H9 (cell line): ENCODE data around the gene MARCHF6. TPM values are rescaled to one million over a fixed set of nuclear protein-coding genes. Genes with fewer than 3 reads are reported as not detected.

Source experiments
- DNase-seq: peaks from one replicate; pipeline ENCODE4 v3.0.0-alpha.2; 2017
- H2AFZ ChIP-seq: one replicate; pipeline ENCODE4 v1.6.1; 2013; ENCODE audit warnings: mild to moderate bottlenecking, low read length, control low read depth, moderate library complexity
- H2AK5ac ChIP-seq: 2 replicates; pipeline ENCODE4 v1.6.1; 2013; ENCODE audit warnings: low read length, control low read depth, mixed read lengths; ENCODE audit not compliant: insufficient read length
- H2BK120ac ChIP-seq: one replicate; pipeline ENCODE4 v1.6.1; 2013; ENCODE audit warnings: low read depth, mild to moderate bottlenecking, low read length, control low read depth, inconsistent platforms; ENCODE audit not compliant: poor library complexity, severe bottlenecking
- H2BK12ac ChIP-seq: 2 replicates; pipeline ENCODE4 v1.6.1; 2013; ENCODE audit warnings: low read length, control low read depth, mixed read lengths, low read depth; ENCODE audit not compliant: insufficient read length
- H2BK15ac ChIP-seq: 2 replicates; pipeline ENCODE4 v1.6.1; 2013; ENCODE audit warnings: low read depth, low read length, control low read depth
- H2BK20ac ChIP-seq: one replicate; pipeline ENCODE4 v1.6.1; 2013; ENCODE audit warnings: low read depth, mild to moderate bottlenecking, low read length, control low read depth, inconsistent platforms; ENCODE audit not compliant: poor library complexity, severe bottlenecking
- H2BK5ac ChIP-seq: 2 replicates; pipeline ENCODE4 v1.6.1; 2013; ENCODE audit warnings: low read length, control low read depth, mixed read lengths; ENCODE audit not compliant: insufficient read length
- H3K14ac ChIP-seq: 2 replicates; pipeline ENCODE4 v1.6.1; 2013; ENCODE audit warnings: low read length, control low read depth; ENCODE audit not compliant: insufficient read depth
- H3K18ac ChIP-seq: 2 replicates; pipeline ENCODE4 v1.6.1; 2013; ENCODE audit warnings: low read depth, mild to moderate bottlenecking, mixed read lengths, low read length, control low read depth; ENCODE audit not compliant: insufficient read length
- H3K23ac ChIP-seq: 2 replicates; pipeline ENCODE4 v1.6.1; 2013; ENCODE audit warnings: low read length, control low read depth, mixed read lengths, low read depth; ENCODE audit not compliant: insufficient read length
- H3K23me2 ChIP-seq: 2 replicates; pipeline ENCODE4 v1.6.1; 2013; ENCODE audit warnings: low read depth, mild to moderate bottlenecking, mixed read lengths, low read length, control low read depth; ENCODE audit not compliant: insufficient read length, poor library complexity, severe bottlenecking
- H3K27ac ChIP-seq: 2 replicates; pipeline ENCODE4 v1.5.1; 2013; ENCODE audit warnings: low read length, control low read depth, mixed read lengths, low read depth; ENCODE audit not compliant: insufficient read length
- H3K27me3 ChIP-seq: 2 replicates; pipeline ENCODE4 v1.6.1; 2013; ENCODE audit warnings: low read length, control low read depth, inconsistent platforms; ENCODE audit not compliant: insufficient read depth
- H3K4ac ChIP-seq: 2 replicates; pipeline ENCODE4 v1.6.1; 2013; ENCODE audit warnings: low read depth, mild to moderate bottlenecking, control low read depth, inconsistent platforms, low read length, moderate library complexity
- H3K4me1 ChIP-seq: 2 replicates; pipeline ENCODE4 v1.6.1; 2013; ENCODE audit warnings: low read length, control low read depth, inconsistent platforms; ENCODE audit not compliant: insufficient read depth
- H3K4me2 ChIP-seq: 2 replicates; pipeline ENCODE4 v1.6.1; 2013; ENCODE audit warnings: low read length, control low read depth, mixed read lengths; ENCODE audit not compliant: insufficient read length, insufficient read depth
- H3K56ac ChIP-seq: 2 replicates; pipeline ENCODE4 v1.6.1; 2013; ENCODE audit warnings: low read depth, mild to moderate bottlenecking, mixed read lengths, low read length, control low read depth; ENCODE audit not compliant: insufficient read length
- H3K79me1 ChIP-seq: 2 replicates; pipeline ENCODE4 v1.6.1; 2013; ENCODE audit warnings: low read depth, mild to moderate bottlenecking, moderate library complexity, low read length, control low read depth, inconsistent platforms; ENCODE audit not compliant: insufficient read depth, poor library complexity, severe bottlenecking
- H3K79me2 ChIP-seq: 2 replicates; pipeline ENCODE4 v1.6.1; 2013; ENCODE audit warnings: low read length, control low read depth, inconsistent platforms; ENCODE audit not compliant: insufficient read depth
- H3K9ac ChIP-seq: 2 replicates; pipeline ENCODE4 v1.6.1; 2013; ENCODE audit warnings: low read length, control low read depth, mixed read lengths; ENCODE audit not compliant: insufficient read length; ENCODE audit errors: extremely low read depth
- H3K9me3 ChIP-seq: one replicate; pipeline ENCODE4 v1.6.1; 2013; ENCODE audit warnings: low read depth, low read length, inconsistent platforms; ENCODE audit not compliant: control insufficient read depth
- H3T11ph ChIP-seq: one replicate; pipeline ENCODE4 v1.6.1; 2013; ENCODE audit warnings: mild to moderate bottlenecking, low read length, control low read depth, inconsistent platforms
- H4K20me1 ChIP-seq: one replicate; pipeline ENCODE4 v1.6.1; 2013; ENCODE audit not compliant: control insufficient read depth, insufficient read length, insufficient read depth
- H4K5ac ChIP-seq: 2 replicates; pipeline ENCODE4 v1.6.1; 2013; ENCODE audit warnings: low read depth, mild to moderate bottlenecking, mixed read lengths, low read length, control low read depth; ENCODE audit not compliant: insufficient read length
- H4K8ac ChIP-seq: replicated peaks from 2 replicates; pipeline ENCODE4 v1.6.1; 2013; ENCODE audit warnings: low read length, control low read depth, mixed read lengths, low read depth; ENCODE audit not compliant: insufficient read length
- H4K91ac ChIP-seq: 2 replicates; pipeline ENCODE4 v1.6.1; 2013; ENCODE audit warnings: low read depth, mild to moderate bottlenecking, moderate library complexity, mixed read lengths, low read length, control low read depth; ENCODE audit not compliant: insufficient read length
- H3K27ac Mint-ChIP-seq, 3 experiments: 2 replicates in 2 of 3; 3 replicates in 1 of 3; pipeline ENCODE4 v1.8.0; 2020 to 2021; ENCODE audit warnings: mixed read lengths in 3 of 3, mild to moderate bottlenecking in 1 of 3, moderate library complexity in 1 of 3
- H3K27me3 Mint-ChIP-seq: 2 replicates; pipeline ENCODE4 v1.8.0; 2021; ENCODE audit warnings: low read depth, mild to moderate bottlenecking, moderate library complexity, mixed read lengths
- H3K36me3 Mint-ChIP-seq, 3 experiments: 2 replicates in 2 of 3; 3 replicates in 1 of 3; pipeline ENCODE4 v1.8.0; 2020 to 2021; ENCODE audit warnings: low read depth in 3 of 3, mixed read lengths in 3 of 3; ENCODE audit not compliant: insufficient read depth in 1 of 3
- H3K4me1 Mint-ChIP-seq, 2 experiments: 2 replicates each; pipeline ENCODE4 v1.8.0; 2020; ENCODE audit warnings: mixed read lengths in 2 of 2
- H3K4me3 Mint-ChIP-seq, 2 experiments: 2 replicates in 1 of 2; 3 replicates in 1 of 2; pipeline ENCODE4 v1.8.0; 2020 to 2021; ENCODE audit warnings: mild to moderate bottlenecking in 2 of 2, mixed read lengths in 2 of 2, moderate library complexity in 1 of 2
- H3K9me3 Mint-ChIP-seq, 2 experiments: 2 replicates in 1 of 2; 3 replicates in 1 of 2; pipeline ENCODE4 v1.8.0; 2020; ENCODE audit warnings: mild to moderate bottlenecking in 2 of 2, mixed read lengths in 2 of 2, moderate library complexity in 1 of 2
- CTCF ChIP-seq: fragments of 200-600 bp; sonication (generic); conservative IDR thresholded peaks from 3 replicates; pipeline ENCODE4 v1.8.0; 2021; ENCODE audit warnings: antibody characterized with exemption, mild to moderate bottlenecking
- WGBS: extraction: QIAGEN DNeasy Blood & Tissue Kit; methylation state at CpG from one replicate; pipeline ENCODE4 v1.1.7; 2013; ENCODE audit warnings: missing lambda C conversion rate, low lambda C conversion rate, mixed read lengths; ENCODE audit not compliant: insufficient read length; ENCODE audit errors: extremely low coverage; 5-methylcytosine and 5-hydroxymethylcytosine counted together
- total RNA-seq: library from RNA; stranded (reverse); gene quantifications from 2 replicates; pipeline ENCODE4 v1.2.1, GENCODE V29; 2021

The MARCHF6 gene
- total RNA-seq, 1 experiment from 2014 or later = 118 TPM

- H3K9me3 ChIP-seq = no peaks in the 10 kb centered on the region
- no peak overlapping the region for H2BK15ac ChIP-seq
- Mint-ChIP-seq H3K9me3 (peaks cover 0 to 2% of the 10 kb centered on the region in 2 experiments; a peak in 1 of 5 replicates), H3K4me3 (no peak overlapping the region), H3K27me3 (peaks cover 3% of the 10 kb centered on the region), H3K4me1 (peaks cover 0 to 4% of the 10 kb centered on the region in 2 experiments; a peak in 2 of 4 replicates), H3K36me3 (peaks cover 0 to 2% (median 0%) of the 10 kb centered on the region in 3 experiments; a peak in 1 of 7 replicates), H3K27ac (no peak overlapping the region; a peak in 1 of 7 replicates)
- no peaks in the 10 kb centered on the region for H3K27me3 ChIP-seq
- H4K20me1 ChIP-seq = no peaks in the 10 kb centered on the region
- no peak overlapping the region for H3K18ac ChIP-seq
- H3K14ac ChIP-seq = no peak overlapping the region
- H3K23me2 ChIP-seq = no peaks in the 10 kb centered on the region
- no peak overlapping the region for H3K9ac ChIP-seq
- H3K56ac ChIP-seq = no peak overlapping the region
- H2BK5ac ChIP-seq = no peak overlapping the region
- DNase-seq = no peak
- H3K27ac ChIP-seq = no peak overlapping the region
- no peak overlapping the region for H2AK5ac ChIP-seq
- no peaks in the 10 kb centered on the region for H3K4me1 ChIP-seq
- no peak overlapping the region for H4K8ac ChIP-seq
- H2BK20ac ChIP-seq = peak overlapping the region; percentile 15
- TF ChIP-seq CTCF = no peak
- H4K5ac ChIP-seq = no peak overlapping the region
- H3K79me2 ChIP-seq = no peaks in the 10 kb centered on the region
- no peak overlapping the region for H3K4me2 ChIP-seq
- H2AFZ ChIP-seq = no peak overlapping the region
- H2BK12ac ChIP-seq = no peak overlapping the region
- no peak overlapping the region for H3K4ac ChIP-seq
- no CpG with 5 or more reads among the region's 11 CpGs for WGBS
- no peaks in the 10 kb centered on the region for H3K79me1 ChIP-seq
- H3T11ph ChIP-seq = no peak overlapping the region
- H2BK120ac ChIP-seq = no peak overlapping the region
- no peak overlapping the region for H4K91ac ChIP-seq
- H3K23ac ChIP-seq = no peak overlapping the region
These were observed 34.2 kb upstream of the MARCHF6 start for GRCh38 chr5:10319202-10319851.
